Stimulated activated CD4-positive, alpha-beta T cell treated with anti-CD3 and anti-CD28 coated beads, TNF-alpha, amount 100 ng/mL, for 4 hours (primary cell): Measurements from ENCODE around the gene CNNM4.
"Not testable (repeated sequence)": the region's sequence is repeated elsewhere in the genome, so short reads cannot be mapped to it uniquely, and the experiment has no call there.

Source experiments
- DNase-seq, 3 experiments: peaks; one replicate each; pipeline ENCODE4 v3.0.0-alpha.2; 2020; ENCODE audit warnings: low read depth in 3 of 3

The CNNM4 gene

GRCh38 chr2:96792772-96793749 lies 32.4 kb downstream of the CNNM4 start:
- no peak for DNase-seq

DNA sequence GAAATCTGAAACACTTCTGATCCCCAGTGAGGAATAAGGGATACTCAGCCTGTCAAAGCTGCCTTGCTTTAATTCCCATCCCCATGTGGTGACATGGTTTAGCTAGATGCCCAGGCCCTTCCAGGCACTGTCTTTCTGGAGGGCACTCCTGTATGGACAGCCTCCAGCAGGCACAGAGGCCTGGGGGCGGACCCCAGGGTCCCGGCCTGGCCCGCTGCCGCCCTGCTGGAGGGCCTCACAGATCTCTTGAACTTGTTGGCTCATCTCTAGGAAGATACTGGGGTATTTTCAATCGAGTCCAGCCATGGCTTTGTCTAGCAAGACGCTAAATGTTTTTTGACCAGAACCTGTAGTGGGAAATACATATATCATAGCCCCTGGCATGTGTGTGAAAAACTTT lies 34.4 kb downstream of the CNNM4 start:
- DNase-seq = no peak

DNA sequence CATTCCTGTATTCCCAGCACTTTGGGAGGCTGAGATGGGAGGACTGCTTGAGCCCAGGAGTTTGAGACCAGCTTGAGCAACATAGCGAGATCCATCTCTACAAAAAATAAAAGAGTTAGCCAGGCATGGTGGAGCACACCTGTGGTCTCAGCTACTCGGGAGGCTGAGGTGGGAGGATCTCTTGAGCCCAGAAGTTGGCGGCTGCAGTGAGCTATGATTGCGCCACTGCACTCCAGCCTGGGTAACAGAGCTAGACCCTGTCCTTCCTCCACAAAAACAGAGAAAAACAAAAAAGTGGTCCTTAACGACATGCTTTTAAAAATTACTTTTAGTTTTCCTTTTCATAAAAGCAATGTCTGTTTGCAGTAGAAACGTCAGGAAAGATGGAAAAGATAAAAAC lies 35.8 kb downstream of the CNNM4 start:
- not testable (repeated sequence) for DNase-seq

DNA sequence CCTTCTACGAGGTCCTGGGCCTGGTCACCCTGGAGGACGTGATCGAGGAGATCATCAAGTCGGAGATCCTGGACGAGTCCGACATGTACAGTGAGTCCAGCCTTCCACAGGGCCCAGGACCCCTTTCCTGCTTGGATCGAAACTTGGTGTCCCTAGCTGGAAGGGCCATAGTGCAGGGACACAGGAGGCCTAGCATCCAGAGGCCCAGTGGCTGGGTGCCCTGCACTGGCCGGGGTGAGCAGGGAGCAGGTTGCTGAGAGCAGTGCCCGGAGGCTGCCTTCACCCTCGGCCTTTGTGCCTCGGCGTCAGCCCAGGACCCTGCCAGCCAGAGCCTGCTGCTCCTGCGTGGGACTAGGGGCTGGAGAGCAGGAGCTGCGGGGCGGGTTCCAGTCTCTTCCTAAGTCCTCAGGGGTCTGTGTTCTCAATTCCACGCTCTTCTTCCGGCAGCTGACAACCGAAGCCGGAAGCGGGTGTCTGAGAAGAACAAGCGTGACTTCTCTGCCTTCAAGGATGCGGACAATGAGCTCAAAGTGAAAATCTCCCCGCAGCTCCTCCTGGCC lies 36.4 kb downstream of the CNNM4 start:
- DNase-seq = no peak

- DNase-seq = no peak
These were observed 38.3 kb downstream of the CNNM4 start for GRCh38 chr2:96798733-96799622.

DNA sequence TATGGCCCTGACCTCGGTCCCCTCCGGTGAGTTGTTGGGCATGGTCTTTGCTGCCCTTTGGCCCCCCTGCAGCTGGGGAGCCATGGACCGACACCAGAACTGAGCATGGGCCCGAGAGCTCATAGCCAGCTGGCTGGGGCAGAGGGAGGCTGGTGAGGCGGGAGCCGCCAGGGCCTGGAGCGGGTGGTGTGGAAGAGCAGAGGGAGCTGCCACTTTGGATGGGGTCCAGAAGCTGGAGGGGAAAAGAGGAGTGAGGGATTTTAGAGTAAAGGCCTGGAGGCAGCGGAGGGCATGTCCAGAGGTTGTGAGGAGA lies 38.9 kb downstream of the CNNM4 start:
- DNase-seq = no peak

DNA sequence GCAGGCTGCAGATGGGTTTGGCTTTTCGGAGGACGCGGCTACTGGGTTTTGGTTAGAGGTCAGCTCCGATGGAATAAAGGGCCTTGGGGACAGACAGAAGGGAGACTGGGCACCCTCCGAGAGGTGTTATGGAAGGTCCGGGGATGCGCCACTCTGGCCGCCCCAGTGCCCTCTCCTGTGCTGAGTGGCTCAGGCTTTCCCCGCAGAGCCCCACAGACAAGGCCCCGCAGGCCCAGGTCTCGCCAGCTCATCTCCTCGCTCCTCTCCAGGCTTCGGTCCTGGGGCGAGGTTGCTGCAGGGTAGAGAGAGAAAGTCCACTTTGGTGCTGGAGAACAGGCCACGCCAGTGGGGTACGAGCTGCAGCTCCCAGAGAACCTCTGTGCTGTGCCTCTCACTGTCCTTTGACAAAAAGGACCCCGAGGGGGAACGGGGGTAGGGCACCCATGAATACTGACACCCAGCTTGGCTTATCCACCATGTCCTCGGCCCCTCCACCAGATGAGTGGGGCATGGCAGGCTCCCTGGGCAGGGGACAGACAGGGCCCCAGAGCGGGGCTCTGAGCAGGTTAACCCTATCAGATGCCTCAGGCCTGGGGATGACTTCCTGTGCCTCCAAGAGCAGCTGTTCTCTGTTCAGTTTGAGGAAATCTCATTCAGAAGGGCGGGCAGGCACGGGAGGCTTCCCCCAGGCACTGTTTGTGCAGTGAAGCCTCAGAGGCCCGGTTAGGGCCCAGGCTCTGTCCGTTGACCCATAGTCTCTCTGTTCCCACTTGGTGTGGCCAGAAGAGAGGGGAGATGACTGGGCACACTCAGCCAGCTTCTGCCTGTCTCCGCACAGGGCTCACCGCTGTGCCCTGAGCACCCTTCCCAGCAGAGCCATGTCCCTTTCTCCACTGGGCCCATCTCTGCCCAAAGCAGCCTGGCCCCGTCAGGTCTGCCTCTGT lies 39.6 kb downstream of the CNNM4 start:
- DNase-seq = no peak

DNA sequence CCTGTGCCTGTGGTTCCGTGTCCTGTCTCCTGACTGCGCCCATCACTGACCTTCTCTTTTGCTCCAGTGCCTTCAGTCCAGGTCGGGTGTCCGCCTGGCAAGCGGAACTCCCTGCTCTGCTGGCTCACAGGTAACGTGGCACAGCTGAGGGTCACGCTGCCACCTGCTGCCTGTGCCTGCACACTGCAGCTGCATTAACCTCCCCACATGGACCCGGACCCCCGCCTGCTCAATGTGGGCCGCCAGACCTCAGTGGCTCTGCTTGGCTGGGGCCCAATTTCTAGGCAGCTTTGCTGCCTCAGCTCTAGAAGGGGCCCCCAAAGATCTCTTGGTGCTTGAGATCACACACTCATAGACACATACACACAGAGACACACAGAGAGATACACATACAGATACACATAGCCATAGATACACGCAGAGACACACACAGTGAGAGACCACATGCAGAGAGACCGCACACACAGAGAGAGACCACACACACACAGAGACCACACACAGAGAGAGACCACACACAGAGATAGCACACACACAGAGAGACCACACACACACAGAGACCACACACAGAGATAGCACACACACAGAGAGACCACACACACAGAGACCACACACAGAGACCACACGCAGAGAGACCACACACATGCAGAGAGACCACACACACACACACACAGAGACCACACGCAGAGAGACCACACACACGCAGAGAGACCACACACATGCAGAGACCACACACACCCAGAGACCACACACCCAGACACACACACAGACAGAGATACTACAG lies 40.5 kb downstream of the CNNM4 start:
- peak; percentile 48 to 58 (median 54) for DNase-seq

DNA sequence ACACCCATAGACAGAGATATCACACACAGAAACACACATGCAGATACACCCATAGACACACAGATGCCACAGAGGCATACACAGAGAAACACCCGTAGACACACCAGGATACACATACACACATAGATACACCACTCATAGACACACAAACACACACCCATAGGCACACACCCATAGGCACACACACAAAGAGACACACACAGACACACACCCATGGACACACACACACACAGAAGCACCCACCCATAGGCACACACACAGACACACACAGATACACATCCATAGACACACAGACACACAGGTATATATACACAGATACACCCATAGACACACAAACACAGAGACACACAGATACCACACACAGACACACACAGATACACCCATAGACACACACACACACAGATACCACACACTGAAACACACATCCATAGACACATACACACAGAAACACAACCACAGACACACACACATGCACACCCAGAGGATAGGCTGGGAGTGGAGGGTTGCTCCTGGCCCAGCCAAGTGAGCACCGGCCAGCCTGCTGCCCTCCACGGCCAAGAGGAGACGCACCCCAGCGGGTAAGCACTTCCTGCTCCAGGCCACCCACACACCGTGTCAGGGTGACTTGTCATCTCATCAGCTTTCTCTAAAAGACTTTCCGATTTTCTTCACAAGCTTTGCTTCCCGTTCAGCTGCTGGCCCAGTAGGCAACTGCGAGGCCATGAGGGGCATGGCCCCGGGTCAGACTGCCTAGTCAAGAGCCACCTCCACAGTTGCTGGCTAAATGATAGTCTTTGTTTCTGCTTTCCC lies 41.3 kb downstream of the CNNM4 start:
- DNase-seq = peak in 1 of 3 experiments; percentile 18

GRCh38 chr2:96802721-96803120 lies 42.0 kb downstream of the CNNM4 start:
- no peak for DNase-seq

- no peak for DNase-seq
These were observed 44.3 kb downstream of the CNNM4 start for GRCh38 chr2:96804986-96805385.

DNA sequence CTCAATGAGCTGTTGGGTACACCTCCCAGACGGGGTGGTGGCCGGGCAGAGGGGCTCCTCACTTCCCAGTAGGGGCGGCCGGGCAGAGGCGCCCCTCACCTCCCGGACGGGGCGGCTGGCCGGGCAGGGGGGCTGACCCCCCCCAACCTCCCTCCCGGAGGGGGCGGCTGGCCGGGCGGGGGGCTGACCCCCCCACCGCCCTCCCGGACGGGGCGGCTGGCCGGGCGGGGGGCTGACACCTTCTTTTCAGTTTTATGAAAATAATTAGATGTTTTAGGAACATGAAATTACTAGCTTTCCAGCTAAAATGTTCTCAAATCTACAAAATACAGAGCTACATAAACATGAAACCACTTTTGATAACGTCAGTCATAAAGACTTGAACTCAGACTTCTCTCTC lies 45.2 kb downstream of the CNNM4 start:
- not testable (repeated sequence) for DNase-seq

- no peak for DNase-seq
These were observed 45.9 kb downstream of the CNNM4 start for GRCh38 chr2:96806468-96807126.

DNA sequence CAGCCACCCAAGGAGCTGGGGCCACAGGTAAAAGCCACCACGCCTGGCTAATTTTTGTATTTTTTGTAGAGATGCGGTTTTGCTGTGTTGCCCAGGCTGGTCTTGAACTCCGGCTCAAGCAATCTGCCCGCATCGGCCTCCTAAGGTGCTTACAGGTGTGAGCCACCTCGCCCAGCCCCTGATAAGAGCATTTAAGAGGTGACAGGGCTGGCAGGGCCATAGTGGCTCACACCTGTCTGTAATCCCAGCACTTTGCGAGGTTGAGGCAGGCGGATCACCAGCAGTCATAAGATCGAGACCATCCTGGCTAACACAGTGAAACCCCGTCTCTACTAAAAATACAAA lies 46.4 kb downstream of the CNNM4 start:
- DNase-seq = no peak

GRCh38 chr2:96808176-96808837 lies 47.6 kb downstream of the CNNM4 start:
- DNase-seq = no peak

GRCh38 chr2:96809216-96809882 lies 48.6 kb downstream of the CNNM4 start:
- no peak for DNase-seq

DNA sequence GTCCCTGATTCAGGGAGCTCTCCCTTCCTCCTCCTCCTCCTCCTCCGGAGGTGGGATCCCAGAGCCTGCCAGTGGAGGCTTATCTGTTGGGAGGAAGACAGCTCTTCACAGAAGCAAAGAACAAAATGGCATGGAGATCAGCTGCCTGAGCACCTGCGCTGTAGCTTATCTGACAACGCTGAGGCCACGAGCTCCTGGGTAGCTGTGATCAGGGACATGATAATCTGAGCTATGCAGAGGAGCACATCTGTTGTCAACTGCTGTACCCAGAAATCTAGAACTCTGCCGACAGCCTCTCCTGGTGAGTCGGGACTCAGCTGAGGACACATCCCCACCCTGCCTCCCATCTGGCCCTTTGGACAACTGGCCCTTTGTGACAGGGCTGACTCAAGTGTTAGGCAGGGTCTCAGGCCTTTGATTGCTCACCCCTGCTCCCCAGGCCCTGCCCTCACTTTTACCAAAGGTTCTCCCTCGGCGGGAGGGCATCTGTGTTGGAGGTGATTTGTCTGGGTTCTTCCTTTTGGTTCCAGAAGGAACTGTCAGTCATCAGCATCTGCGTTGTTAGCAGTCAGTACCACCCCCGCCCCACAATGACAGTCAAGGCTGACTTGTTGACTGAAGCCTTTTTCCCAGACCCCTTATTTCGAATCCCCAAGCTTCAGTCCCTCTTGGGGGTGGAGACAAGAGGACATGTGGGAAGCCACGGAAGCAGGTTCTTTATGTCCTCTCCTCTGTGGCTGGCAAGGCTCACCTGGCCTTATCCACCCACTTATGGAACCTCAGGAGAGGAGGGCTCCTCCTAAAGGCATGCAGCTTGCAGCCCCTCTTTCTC lies 49.5 kb downstream of the CNNM4 start:
- no peak for DNase-seq
